Transverse colon (tissue), 4 donors: Measurements from ENCODE around the gene PHACTR3.

Experiments
- CTCF ChIP-seq, 5 experiments: fragments of 200-600 bp in 3 of 5; fragments of 450-650 bp in 2 of 5; sonication (generic) in 3 of 5; IDR thresholded peaks; 1 replicate in 2 of 5; 2 replicates in 3 of 5; pipeline ENCODE4 v1.5.1; 2016 to 2017; ENCODE audit warnings: antibody characterized with exemption in 5 of 5, inconsistent platforms in 3 of 5, mild to moderate bottlenecking in 2 of 5, moderate library complexity in 1 of 5
- POLR2A ChIP-seq: fragments of 450-650 bp; IDR thresholded peaks from one replicate; pipeline ENCODE4 v1.6.1; 2016; ENCODE audit warnings: antibody characterized with exemption, mild to moderate bottlenecking, moderate library complexity
- POLR2AphosphoS5 ChIP-seq, 3 donors: sonication (generic); formaldehyde crosslinking; IDR thresholded peaks; one replicate each; pipeline ENCODE4 v1.6.1; 2016; ENCODE audit warnings: antibody characterized with exemption in 3 of 3

GRCh38 chr20:59623583-59623982 lies 19.2 kb downstream of the PHACTR3 start:
- TF ChIP-seq CTCF (IDR thresholded peaks at IDR 0.05) (no peak), POLR2A (no peak), POLR2AphosphoS5 (IDR thresholded peaks at IDR 0.05) (no peak)
